B cell (primary cell): ENCODE data around the gene ECI1. TPM values are rescaled to one million over a fixed set of nuclear protein-coding genes. Genes with fewer than 3 reads are reported as not detected.

Experiments
- ATAC-seq: fragments of 200-7000 bp; cut with Tn5 transposase; one replicate; pipeline ENCODE4 v1.10.0; 2021; ENCODE audit warnings: low read depth, mild to moderate bottlenecking, moderate number of reproducible peaks, moderate library complexity
- CTCF ChIA-PET: fragments of 350-600 bp; sonication (Branson Sonifier 250); formaldehyde crosslinking; loops from one replicate; lab custom pipeline; 2021; ENCODE audit warnings: antibody characterized with exemption, inconsistent platforms; lab: Charles Lee
- POLR2A ChIA-PET: fragments of 350-600 bp; sonication (Branson Sonifier 250); formaldehyde crosslinking; loops from one replicate; lab custom pipeline; 2021; ENCODE audit warnings: antibody characterized with exemption; lab: Charles Lee
- DNase-seq: peaks from one replicate; pipeline ENCODE4 v3.0.0; 2013
- H2AFZ ChIP-seq: 2 replicates; pipeline ENCODE4 v1.6.1; 2012; ENCODE audit warnings: mild to moderate bottlenecking, low read depth, low read length; ENCODE audit not compliant: insufficient read depth, poor library complexity, severe bottlenecking
- H3K27ac ChIP-seq, 2 donors: 1 replicate in 1 of 2; 2 replicates in 1 of 2; pipeline ENCODE4 v1.5.1; 2012 to 2013; ENCODE audit warnings: low read length in 2 of 2, mild to moderate bottlenecking in 2 of 2, moderate library complexity in 1 of 2
- H3K27me3 ChIP-seq, 4 experiments: fragments of 200-600 bp in 1 of 4; sonication (generic) in 1 of 4; replicated peaks in 1 of 4; 1 replicate in 2 of 4; 2 replicates in 2 of 4; pipeline versions ENCODE4 v1.6.1 to v1.7.0; 2013 to 2016; ENCODE audit warnings: low read length in 3 of 4, mild to moderate bottlenecking in 2 of 4, mixed read lengths in 1 of 4, moderate library complexity in 1 of 4; ENCODE audit not compliant: insufficient read depth in 4 of 4, control insufficient read depth in 3 of 4; ENCODE audit errors: control extremely low read depth in 1 of 4
- H3K36me3 ChIP-seq, 2 experiments: replicated peaks in 1 of 2; 1 replicate in 1 of 2; 2 replicates in 1 of 2; pipeline versions ENCODE4 v1.6.1 to v1.7.1; 2013; ENCODE audit warnings: low read length in 1 of 2; ENCODE audit not compliant: insufficient read depth in 2 of 2, control insufficient read depth in 1 of 2; ENCODE audit errors: control extremely low read depth in 1 of 2, extremely low read depth in 1 of 2
- H3K4me1 ChIP-seq, 2 donors: fragments of 200-600 bp in 1 of 2; sonication (generic) in 1 of 2; 1 replicate in 1 of 2; 2 replicates in 1 of 2; pipeline versions ENCODE4 v1.5.1 to v1.6.1; 2013 to 2017; ENCODE audit warnings: low read length in 2 of 2; ENCODE audit not compliant: control insufficient read depth in 2 of 2, insufficient read depth in 2 of 2
- H3K4me2 ChIP-seq: replicated peaks from 2 replicates; pipeline ENCODE3; 2012; ENCODE audit warnings: mild to moderate bottlenecking, low read depth, low read length; ENCODE audit not compliant: poor library complexity, severe bottlenecking
- H3K4me3 ChIP-seq, 5 experiments: fragments of 200-600 bp in 1 of 5; sonication (generic) in 1 of 5; 1 replicate in 3 of 5; 2 replicates in 2 of 5; pipeline versions ENCODE4 v1.5.1 to v1.7.0; 2011 to 2016; ENCODE audit warnings: low read length in 4 of 5, mild to moderate bottlenecking in 4 of 5, low read depth in 2 of 5, control low read depth in 1 of 5, moderate library complexity in 1 of 5; ENCODE audit not compliant: insufficient read depth in 1 of 5; ENCODE audit errors: control extremely low read depth in 1 of 5, extremely low read depth in 1 of 5
- H3K79me2 ChIP-seq: fragments of 200-600 bp; sonication (generic); one replicate; pipeline ENCODE4 v1.6.0; 2016; ENCODE audit warnings: low read length; ENCODE audit not compliant: control insufficient read depth, insufficient read depth
- H3K9ac ChIP-seq: fragments of 200-600 bp; sonication (generic); 2 replicates; pipeline ENCODE4 v1.6.1; 2017; ENCODE audit warnings: mild to moderate bottlenecking, low read length, moderate library complexity
- H3K9me3 ChIP-seq, 3 donors: one replicate each; pipeline versions ENCODE4 v1.6.1 to v1.7.1; 2013; ENCODE audit warnings: low read length in 2 of 3; ENCODE audit not compliant: control insufficient read depth in 2 of 3, insufficient read depth in 1 of 3; ENCODE audit errors: control extremely low read depth in 1 of 3
- H4K20me1 ChIP-seq: 2 replicates; pipeline ENCODE4 v1.6.0; 2012; ENCODE audit warnings: mild to moderate bottlenecking, low read length; ENCODE audit not compliant: insufficient read depth, control insufficient read depth, poor library complexity, severe bottlenecking
- H3K27ac Mint-ChIP-seq: one replicate; pipeline ENCODE4 v1.8.0; 2021; ENCODE audit warnings: mixed read lengths
- H3K27me3 Mint-ChIP-seq: one replicate; pipeline ENCODE4 v1.8.0; 2021; ENCODE audit warnings: mixed read lengths
- H3K4me1 Mint-ChIP-seq: one replicate; pipeline ENCODE4 v1.8.0; 2021; ENCODE audit warnings: mixed read lengths
- H3K4me3 Mint-ChIP-seq: one replicate; pipeline ENCODE4 v1.8.0; 2021; ENCODE audit warnings: mixed read lengths
- H3K9me3 Mint-ChIP-seq: one replicate; pipeline ENCODE4 v1.8.0; 2022; ENCODE audit warnings: mixed read lengths; ENCODE audit not compliant: insufficient read depth
- EZH2 ChIP-seq: IDR thresholded peaks from 2 replicates; pipeline ENCODE4 v1.6.1; 2012; ENCODE audit warnings: borderline replicate concordance, low read depth, mild to moderate bottlenecking, moderate library complexity, low read length; ENCODE audit not compliant: insufficient read depth, poor library complexity, severe bottlenecking
- WGBS: methylation state at CpG from one replicate; pipeline ENCODE4 v1.1.5; 2013; ENCODE audit warnings: missing lambda C conversion rate; ENCODE audit not compliant: insufficient coverage; 5-methylcytosine and 5-hydroxymethylcytosine counted together
- intact Hi-C: fragments of 100-400 bp; cut with micrococcal nuclease; formaldehyde crosslinking; loops from one replicate; pipeline ENCODE4 v1.10.0; 2022
- polyA plus RNA-seq: library from polyadenylated mRNA; depleted of rRNA; stranded (reverse); fragments of >200 nt; gene quantifications from 2 replicates; pipeline ENCODE4 v1.2.3, GENCODE V29; 2012
- total RNA-seq, 2 donors: library from RNA; stranded (reverse); fragments of 120-200 nt in 1 of 2; gene quantifications; 1 replicate in 1 of 2; 2 replicates in 1 of 2; pipeline versions ENCODE4 v1.2.3 to v1.2.4, GENCODE V29; 2013 to 2022
- TF ChIP-seq, protein P1 (sequence below): fragments of 200-600 bp; IDR thresholded peaks from one replicate; pipeline ENCODE4 v1.8.0; 2022; ENCODE audit warnings: antibody characterized with exemption, mild to moderate bottlenecking

The ECI1 gene
- total and polyA plus RNA-seq, 2 donors (not counting 1 experiment from before 2014, with no cell fraction given) = 34.3 to 38.4 TPM

DNA sequence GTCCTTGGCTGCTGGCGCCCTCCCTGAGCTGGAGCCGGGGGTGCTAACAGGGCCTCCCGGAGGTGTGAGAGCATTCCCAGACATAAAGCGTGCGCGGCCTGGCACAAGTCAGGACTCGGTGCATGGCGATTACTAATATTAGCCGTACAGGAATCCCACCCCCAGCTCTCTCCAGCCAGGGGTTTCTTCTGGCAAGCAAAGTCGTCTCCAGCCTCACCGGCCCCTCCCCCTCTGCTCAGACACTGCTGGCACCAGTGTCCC lies 60.0 kb downstream of the ECI1 start:
- H3K4me3 Mint-ChIP-seq = no peak overlapping the region
- no peak overlapping the region for H3K27ac Mint-ChIP-seq
- ChIA-PET CTCF (no interaction called here), POLR2A (no interaction called here)
- WGBS = 93% methylated on average over 11 of the region's 11 CpGs
- no peaks in the 10 kb centered on the region for H4K20me1 ChIP-seq
- H3K4me3 ChIP-seq = no peak overlapping the region
- H3K27ac ChIP-seq = no peak overlapping the region
- H3K9me3 Mint-ChIP-seq = no peaks in the 10 kb centered on the region
- H3K27me3 ChIP-seq = peaks cover 0 to 27% (median 13%) of the 10 kb centered on the region in 4 experiments
- H3K4me1 Mint-ChIP-seq = peaks cover 7% of the 10 kb centered on the region
- H3K36me3 ChIP-seq = no peaks in the 10 kb centered on the region
- H3K4me2 ChIP-seq = no peak overlapping the region
- ATAC-seq (no peak), DNase-seq (no peak)
- intact Hi-C loops = loop anchor here (10.0 kb wide), 2 partner anchors 153 to 413 kb away; partner anchors contain the start of gene ABCA3
- no peaks in the 10 kb centered on the region for H3K79me2 ChIP-seq
- peaks cover 12 to 15% of the 10 kb centered on the region in 2 donors for H3K4me1 ChIP-seq
- no peak overlapping the region for H2AFZ ChIP-seq
- TF ChIP-seq EZH2 = no peak
- TF ChIP-seq, protein P1, sequence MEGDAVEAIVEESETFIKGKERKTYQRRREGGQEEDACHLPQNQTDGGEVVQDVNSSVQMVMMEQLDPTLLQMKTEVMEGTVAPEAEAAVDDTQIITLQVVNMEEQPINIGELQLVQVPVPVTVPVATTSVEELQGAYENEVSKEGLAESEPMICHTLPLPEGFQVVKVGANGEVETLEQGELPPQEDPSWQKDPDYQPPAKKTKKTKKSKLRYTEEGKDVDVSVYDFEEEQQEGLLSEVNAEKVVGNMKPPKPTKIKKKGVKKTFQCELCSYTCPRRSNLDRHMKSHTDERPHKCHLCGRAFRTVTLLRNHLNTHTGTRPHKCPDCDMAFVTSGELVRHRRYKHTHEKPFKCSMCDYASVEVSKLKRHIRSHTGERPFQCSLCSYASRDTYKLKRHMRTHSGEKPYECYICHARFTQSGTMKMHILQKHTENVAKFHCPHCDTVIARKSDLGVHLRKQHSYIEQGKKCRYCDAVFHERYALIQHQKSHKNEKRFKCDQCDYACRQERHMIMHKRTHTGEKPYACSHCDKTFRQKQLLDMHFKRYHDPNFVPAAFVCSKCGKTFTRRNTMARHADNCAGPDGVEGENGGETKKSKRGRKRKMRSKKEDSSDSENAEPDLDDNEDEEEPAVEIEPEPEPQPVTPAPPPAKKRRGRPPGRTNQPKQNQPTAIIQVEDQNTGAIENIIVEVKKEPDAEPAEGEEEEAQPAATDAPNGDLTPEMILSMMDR = no peak
- peaks cover 0 to 6% (median 0%) of the 10 kb centered on the region in 3 donors for H3K9me3 ChIP-seq
- no peak overlapping the region for H3K9ac ChIP-seq
- H3K27me3 Mint-ChIP-seq = peaks cover 12% of the 10 kb centered on the region

DNA sequence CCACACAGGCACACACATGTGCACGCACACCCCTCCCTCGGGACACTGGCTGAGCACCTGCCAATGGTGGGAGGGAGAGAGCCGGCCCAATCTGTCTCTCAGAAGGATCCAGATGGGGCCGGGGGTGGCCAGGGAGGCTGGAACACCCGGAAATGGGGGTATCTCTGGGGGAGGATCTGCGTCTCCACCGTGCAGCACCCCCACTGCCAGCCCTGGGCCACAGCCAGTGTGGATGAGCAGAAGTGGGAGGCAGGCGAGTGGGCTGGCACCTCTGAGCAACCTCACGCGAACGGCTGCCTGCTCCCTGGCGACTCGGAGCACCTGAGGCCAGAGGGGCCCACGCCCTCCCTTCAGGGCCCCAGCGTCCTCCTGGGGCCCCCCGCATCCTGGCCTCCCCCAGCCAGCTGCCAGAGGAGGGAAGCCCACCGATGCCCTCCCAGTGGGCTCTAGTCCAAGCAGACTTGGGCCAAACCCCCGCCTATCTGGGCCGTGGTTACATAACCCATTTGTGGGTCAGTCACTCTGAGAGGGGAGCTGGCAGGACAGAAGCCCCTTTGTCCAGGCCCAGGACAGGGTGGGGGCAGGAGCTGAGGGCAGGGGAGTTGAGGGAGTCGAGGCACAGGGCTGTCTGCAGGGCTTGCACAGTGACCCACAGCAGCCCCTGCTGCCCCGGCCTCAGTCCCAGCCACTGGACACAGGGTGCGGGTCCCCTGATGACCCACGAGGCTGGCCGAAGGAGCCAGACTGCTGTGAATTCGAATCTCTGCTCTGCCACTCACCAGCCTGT lies 60.5 kb downstream of the ECI1 start:
- H3K4me2 ChIP-seq = no peak overlapping the region
- POLR2A ChIA-PET = no interaction called here

More for the DNA sequence above, 60.5 kb downstream of the ECI1 start:
- no peak for TF ChIP-seq EZH2
- TF ChIP-seq, protein P1 = no peak
- no peaks in the 10 kb centered on the region for H3K79me2 ChIP-seq
- intact Hi-C loops = loop anchor here (10.0 kb wide), 2 partner anchors 154 to 414 kb away; partner anchors contain the start of gene ABCA3
- Mint-ChIP-seq H3K27me3 (peaks cover 12% of the 10 kb centered on the region), H3K4me3 (no peak overlapping the region), H3K4me1 (peaks cover 7% of the 10 kb centered on the region), H3K9me3 (no peaks in the 10 kb centered on the region), H3K27ac (no peak overlapping the region)
- no peak overlapping the region for H3K27ac ChIP-seq
- H3K36me3 ChIP-seq = no peaks in the 10 kb centered on the region
- H3K9ac ChIP-seq = no peak overlapping the region
- ATAC-seq = no peak
- 76% methylated on average over 25 of the region's 25 CpGs for WGBS
- DNase-seq = no peak
- H2AFZ ChIP-seq = no peak overlapping the region
- H3K4me3 ChIP-seq = no peak overlapping the region
- peaks cover 11 to 14% of the 10 kb centered on the region in 2 donors for H3K4me1 ChIP-seq
- H4K20me1 ChIP-seq = no peaks in the 10 kb centered on the region
- H3K27me3 ChIP-seq = peaks cover 0 to 25% (median 13%) of the 10 kb centered on the region in 4 experiments
- CTCF ChIA-PET = no interaction called here
- peaks cover 0 to 6% (median 0%) of the 10 kb centered on the region in 3 donors for H3K9me3 ChIP-seq
